NB4 (cell line): ENCODE measurements around the gene DCD.

Experiments used
- TF ChIP-seq, protein P1 (sequence below): IDR thresholded peaks from one replicate; pipeline ENCODE4 v1.5.1; 2012; ENCODE audit warnings: low read depth, low read length
- TF ChIP-seq, protein P2 (sequence below): IDR thresholded peaks from 2 replicates; pipeline ENCODE4 v1.6.1; 2011; ENCODE audit warnings: low read depth, low read length

GRCh38 chr12:54603872-54604271 is 44.3 kb downstream of the DCD start:
- TF ChIP-seq, protein P1, sequence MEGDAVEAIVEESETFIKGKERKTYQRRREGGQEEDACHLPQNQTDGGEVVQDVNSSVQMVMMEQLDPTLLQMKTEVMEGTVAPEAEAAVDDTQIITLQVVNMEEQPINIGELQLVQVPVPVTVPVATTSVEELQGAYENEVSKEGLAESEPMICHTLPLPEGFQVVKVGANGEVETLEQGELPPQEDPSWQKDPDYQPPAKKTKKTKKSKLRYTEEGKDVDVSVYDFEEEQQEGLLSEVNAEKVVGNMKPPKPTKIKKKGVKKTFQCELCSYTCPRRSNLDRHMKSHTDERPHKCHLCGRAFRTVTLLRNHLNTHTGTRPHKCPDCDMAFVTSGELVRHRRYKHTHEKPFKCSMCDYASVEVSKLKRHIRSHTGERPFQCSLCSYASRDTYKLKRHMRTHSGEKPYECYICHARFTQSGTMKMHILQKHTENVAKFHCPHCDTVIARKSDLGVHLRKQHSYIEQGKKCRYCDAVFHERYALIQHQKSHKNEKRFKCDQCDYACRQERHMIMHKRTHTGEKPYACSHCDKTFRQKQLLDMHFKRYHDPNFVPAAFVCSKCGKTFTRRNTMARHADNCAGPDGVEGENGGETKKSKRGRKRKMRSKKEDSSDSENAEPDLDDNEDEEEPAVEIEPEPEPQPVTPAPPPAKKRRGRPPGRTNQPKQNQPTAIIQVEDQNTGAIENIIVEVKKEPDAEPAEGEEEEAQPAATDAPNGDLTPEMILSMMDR: no peak
- TF ChIP-seq, protein P2, sequence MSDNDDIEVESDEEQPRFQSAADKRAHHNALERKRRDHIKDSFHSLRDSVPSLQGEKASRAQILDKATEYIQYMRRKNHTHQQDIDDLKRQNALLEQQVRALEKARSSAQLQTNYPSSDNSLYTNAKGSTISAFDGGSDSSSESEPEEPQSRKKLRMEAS: no peak
